GM21515 (cell line): ENCODE measurements around the gene STAC2.
"Not testable (repeated sequence)": the region's sequence is repeated elsewhere in the genome, so short reads cannot be mapped to it uniquely, and the experiment has no call there.

ENCODE experiments used
- ATAC-seq: cut with Tn5 transposase; IDR thresholded peaks from one replicate; pipeline ENCODE4 v1.9.1; 2021; ENCODE audit not compliant: unreplicated experiment

Gene STAC2

DNA sequence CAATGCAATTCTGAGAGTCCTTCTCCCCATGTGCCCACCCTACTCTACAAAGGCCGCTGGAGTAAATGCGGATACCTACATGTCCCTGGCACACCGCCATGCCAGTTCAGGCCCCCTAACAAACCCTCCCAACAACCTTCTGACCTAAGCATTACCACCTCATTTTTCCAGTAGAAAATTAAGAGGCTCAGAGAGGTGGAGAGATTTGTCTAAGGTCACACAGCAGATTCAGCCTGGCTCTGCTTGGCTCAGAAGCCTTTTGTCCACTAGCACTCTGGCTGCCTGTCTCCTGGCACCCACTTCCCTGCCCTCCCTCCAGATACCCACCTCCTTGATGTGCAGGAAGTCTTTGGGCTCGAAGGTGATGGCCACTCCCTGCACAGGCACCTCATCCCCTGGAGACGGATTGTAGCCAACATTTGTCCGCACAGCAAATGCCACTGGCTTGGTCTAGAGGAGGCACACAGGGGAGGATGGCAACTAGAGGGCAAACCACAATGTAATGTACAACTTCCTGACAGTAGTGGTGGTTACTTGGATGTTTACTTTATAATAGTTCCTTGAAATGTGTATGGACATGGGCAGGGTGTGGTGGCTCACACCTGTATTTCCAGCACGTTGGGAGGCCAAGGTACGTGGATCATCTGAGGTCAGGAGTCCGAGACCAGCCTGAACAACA, 38.5 kb downstream of the STAC2 start:
- no peak for ATAC-seq

DNA sequence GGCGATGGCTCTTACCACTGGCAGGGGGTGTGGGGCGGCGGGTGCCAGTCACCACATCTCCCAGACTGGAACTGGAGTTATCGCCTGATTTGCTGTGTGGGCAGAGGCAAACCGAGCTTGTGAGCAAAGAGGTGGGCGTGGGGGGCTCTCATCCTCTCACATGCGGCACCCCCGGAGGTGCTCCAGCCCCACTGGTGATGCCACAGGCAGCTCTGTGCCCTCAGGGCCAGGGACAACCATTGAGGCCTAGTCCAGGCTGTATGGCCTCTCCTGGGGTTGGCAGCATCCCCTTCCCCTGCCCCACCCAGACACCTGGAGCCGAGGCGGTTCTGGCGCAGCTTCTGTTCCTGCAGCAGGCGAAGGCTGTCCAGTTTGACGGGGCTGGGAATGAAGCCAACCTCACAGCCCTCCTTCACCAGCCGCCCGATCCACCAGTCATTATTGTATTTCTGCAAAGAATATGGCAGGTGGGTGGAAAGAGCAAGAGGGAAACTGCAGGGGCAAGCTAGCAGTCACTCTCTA, 39.2 kb downstream of the STAC2 start:
- ATAC-seq, result no peak

DNA sequence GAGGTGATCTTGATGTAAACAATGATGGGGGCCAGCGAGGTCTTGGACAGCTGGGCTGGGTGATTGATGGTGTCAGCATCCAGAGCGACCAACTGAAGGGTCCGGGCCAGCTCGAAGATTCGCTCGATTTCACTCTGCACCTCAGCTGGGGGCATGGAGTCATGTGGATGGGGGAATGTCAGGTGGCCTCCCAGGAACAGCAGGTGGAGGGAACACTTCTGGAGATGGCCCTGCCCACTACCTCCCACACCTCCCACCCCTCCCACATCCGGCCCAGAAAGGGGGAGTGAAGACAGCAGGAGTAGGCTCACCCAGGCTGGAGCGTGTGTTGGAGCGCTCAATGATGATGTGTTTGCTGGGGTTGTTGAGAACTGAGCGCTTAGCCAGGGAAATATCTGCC, 42.0 kb downstream of the STAC2 start:
- ATAC-seq, result no peak

DNA sequence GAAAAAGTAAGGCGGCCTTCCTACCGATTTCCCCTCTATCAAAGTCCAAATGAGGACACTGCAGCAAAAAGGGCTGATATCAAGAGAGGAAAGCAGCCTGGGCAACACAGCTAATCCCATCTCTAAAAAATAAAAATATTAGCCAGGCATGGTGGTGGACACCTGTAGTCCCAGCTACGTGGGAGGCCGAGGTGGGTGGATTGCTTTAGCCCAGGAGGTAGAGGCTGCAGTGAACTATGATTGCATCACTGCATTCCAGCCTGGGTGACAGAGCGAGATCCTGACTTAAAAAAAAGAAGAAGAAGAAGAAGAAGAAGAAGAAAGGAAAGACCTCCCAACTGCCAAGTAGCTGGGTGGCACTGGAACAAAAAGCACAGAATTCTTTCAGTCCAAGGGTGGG, 42.7 kb downstream of the STAC2 start:
- no peak for ATAC-seq

DNA sequence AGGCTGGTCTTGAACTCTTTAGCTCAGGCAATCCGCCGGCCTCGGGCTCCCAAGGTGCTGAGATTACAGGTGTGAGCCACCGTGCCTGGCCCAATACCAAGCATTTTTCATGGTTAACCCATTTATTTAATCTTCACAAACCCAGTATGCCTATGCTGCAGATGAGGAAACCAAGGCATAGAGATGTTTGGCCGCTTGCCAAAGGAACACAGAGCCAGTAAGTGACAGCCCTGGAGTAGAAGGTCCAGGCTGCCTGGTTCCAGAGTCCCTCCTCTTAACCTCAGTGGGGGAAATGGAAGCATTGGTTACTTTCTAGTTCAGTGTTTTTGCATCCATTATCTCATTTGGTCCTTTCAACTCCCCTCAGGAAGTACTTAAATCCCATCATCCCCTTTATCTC, 44.4 kb downstream of the STAC2 start:
- ATAC-seq, result no peak

DNA sequence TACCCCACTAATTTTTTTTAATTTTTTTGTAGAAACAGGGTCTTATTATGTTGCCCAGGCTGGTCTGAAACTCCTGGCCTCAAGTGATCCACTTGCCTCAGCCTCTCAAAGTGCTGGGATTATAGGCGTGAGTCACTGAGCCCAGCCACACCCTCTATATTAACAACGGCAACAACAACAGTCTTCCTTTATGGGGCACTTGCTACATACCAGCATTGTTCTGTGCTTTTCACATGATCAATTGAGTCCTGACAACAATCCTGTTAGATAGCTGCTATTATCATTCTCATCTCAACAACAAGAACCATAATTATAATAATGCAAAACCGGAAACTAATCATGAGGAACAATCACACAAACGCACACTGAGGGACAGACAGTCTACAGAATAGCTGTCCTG, 47.2 kb downstream of the STAC2 start:
- ATAC-seq, result no peak

DNA sequence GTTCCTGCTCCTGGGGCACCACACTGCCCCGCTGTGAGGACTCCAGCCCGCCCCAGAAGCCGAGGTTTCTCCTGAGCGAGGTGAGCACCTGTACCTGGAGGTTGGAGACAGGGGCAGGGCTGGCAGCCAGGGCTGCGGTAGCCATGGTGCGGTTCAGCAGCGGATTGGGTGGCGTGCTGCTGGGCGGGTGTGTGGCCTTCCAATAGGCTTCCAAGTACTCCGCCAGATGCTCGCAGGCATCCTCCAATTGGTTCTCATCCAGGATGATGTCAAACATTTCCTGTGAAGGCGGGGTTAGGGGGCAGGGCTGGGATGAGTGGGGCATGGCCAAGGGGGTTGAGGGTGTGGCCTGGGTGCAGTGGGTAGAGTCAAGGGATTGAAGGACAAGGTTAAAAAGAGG, 48.5 kb downstream of the STAC2 start:
- no peak for ATAC-seq

DNA sequence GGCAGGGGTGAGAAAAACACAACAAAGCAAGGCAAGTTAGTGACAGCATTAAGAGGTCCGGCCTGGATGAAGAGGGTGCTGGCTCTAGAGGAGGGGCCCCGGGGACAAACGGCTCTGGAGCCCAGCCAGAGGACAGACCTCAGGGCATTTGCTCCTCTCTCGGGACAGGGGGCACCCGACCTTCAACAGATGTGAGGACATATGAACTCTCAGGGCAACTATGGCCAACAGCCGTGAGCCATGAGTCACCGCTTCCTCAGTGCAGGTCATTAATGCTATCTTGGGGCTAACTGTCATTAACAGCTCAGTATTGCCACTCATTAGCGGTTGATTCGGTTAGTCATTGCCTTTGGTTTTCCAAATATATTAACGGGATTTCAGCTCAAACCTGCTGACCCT, 50.1 kb downstream of the STAC2 start:
- no peak for ATAC-seq

DNA sequence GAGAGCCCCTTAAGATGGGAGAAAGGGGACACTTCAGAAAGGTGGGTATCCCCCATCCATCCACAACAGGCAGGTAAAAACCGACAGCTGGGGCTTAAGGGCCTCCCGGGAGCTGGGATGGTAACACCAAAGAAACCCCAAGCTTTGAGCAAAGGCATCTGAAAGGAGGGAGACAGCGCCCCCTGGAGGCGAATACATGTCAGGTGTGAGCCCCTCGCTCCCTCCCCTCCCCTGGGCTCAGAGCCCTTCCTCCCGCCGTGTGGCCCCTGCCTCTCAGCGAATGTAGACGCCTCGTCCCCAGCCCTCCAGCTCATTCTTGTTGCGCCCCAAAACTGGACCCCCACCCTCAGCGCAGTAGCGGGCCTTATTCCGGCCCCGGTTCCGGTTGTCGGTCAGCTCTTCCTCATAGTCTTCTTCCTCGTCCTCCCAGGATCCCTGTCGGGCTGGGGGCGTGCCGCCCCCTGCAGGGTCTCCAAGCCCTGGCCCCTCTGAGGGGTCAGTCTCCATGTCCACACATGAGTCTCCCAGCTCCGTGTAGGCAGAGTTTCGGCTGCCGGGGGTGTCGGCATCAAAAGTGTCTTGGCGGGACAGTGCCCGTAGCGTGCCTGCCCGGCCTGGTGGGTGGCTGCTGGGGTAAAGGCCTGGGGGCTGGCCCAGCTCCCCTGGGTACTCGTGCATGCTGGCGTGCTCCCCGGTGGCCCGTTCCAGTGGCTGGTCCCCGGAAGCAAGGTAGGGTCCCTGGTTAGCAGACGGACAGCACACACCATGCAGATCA, 50.6 kb downstream of the STAC2 start:
- no peak for ATAC-seq

DNA sequence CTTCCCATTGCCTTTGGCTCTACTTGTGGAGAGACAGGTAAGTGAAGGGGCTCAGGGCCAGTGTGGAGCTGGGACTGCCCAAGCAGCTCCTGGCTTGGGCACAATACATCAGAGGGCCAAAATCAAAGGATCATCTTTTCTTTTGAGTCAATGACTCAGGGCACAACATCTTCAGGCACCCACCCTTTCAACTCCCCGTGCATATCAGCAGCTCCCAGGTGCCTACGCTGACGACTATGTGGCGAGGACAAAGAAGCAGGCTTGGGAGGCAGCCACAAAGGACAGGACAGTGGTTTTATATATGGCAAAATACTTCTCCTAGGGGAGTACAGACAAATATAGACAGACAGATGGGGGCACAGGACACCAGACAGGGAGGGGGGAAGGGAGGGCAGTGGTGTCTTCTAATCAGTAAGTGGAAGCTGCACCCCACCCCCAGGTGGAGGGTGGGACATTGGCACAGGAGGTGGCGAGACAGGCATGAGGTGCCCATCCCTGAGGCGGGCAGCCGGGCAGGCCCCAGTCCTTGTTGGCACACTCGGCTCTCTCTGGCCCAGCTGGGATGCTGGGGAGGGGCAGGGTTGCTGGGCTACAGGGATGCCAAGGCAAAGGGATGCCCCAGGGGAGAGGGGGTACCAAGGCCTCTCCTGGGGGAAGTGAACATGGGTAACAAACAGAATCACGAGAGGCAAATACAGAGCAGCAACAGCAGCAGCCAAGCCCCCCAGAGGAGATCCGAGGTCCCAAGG, 52.0 kb downstream of the STAC2 start:
- ATAC-seq, result no peak

DNA sequence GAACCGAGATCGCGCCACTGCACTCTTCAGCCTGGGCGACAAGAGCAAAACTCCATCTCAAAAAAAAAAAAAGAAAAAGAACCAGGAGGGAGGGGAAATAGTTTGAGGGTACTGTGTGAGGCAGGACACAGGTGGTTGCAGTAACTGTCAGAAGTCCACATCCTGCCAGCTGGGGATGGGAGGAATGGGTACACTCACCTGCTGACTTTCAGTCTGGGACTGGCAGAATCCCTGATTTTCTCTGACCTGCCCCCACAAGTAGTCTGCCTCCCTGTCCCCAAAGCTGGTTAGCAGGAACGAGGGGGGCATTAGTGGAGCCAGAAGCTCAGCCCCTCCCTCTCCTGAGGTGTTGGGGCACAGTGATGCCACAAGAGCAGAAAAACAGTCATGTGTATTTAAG, 52.7 kb downstream of the STAC2 start:
- ATAC-seq, result no peak

DNA sequence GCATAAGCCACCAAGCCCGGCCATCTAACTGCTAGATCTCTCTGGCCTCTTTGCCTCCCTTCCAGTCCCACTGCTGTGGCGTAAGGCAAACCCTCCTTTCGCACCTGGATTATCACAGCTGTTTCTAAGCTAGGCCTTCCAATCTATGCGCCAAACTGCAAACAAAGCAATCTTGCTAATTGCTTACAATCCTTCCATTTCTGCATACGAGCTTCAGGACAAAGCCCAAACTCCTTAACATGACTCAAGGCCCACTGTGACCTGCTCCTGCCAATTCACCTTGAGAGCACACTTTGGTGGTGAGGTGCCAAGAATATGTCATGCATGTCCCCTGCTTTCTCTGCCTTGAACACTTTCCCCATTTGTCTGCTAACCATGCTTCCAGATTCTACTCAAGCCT, 53.8 kb downstream of the STAC2 start:
- ATAC-seq, result no peak

DNA sequence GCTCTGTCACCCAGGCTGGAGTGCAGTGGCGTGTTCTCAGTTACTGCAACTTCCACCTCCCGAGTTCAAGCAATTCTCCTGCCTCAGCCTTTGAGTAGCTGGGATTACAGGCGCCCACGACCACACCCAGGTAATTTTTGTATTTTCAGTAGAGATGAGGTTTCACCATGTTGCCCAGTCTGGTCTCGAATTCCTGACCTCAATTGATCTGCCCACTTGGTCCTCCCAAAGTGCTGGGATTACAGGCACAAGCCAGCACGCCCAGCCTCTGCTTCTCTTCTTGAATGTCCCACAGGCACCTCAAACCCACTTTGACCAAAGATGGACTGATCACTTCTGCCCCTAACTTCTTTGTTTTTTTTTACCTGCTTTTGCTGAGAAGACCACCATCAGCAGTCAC, 55.2 kb downstream of the STAC2 start:
- ATAC-seq, result no peak

DNA sequence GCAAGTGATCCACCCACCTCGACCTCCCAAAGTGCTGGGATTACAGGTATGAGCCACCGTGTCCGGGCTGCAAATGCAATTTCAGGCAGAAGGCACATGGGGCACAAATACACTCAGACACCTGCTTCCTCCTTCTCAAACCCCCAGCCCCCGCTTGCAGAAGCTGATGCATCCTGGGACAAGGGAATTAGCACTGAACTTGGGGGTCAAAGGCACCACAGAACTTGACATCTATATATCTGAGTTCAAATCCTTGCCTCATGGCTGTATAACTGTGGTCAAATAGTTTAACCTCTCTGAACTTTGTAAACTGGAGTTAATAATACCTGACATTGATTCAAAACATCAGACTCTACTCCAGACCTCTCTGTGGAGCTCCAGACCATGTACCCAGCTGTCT, 55.6 kb downstream of the STAC2 start:
- no peak for ATAC-seq

DNA sequence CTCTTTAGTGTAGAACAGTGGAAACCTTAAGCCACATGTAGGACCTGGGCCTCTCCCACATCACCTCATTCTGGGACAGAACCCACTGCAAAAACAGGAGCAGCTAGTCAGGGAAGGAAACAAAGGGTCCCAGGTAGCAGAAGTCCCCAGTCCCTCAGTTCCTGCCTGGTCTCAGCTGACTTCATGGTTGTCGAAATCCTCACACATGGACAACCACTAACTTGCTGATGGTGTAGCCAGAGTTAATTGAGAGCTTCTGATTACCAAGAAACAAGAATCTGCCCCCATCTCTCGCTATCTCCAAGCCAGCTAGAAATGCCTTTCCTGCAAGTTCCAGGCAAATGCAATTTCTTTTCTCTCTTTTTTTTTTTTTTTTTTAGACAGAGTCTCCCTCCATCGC, 56.2 kb downstream of the STAC2 start:
- no peak for ATAC-seq

DNA sequence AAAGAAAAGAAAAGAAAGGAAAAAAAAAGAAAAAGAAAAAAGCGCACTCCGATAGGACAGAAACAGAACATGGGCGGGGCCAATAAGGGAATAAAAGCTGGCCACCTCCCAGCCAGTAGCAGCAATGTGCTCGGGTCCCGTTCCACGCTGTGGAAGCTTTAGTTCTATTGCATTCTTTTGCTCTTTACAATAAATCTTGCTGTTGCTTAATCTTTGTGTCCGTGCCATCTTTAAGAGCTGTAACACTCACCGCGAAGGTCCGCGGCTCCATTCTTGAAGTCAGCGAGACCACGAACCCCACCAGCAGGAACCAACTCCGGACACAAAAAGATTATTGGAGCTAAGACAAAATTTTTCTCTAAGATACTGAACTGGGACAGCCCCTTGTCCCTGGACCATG, 56.6 kb downstream of the STAC2 start:
- ATAC-seq, result no peak

DNA sequence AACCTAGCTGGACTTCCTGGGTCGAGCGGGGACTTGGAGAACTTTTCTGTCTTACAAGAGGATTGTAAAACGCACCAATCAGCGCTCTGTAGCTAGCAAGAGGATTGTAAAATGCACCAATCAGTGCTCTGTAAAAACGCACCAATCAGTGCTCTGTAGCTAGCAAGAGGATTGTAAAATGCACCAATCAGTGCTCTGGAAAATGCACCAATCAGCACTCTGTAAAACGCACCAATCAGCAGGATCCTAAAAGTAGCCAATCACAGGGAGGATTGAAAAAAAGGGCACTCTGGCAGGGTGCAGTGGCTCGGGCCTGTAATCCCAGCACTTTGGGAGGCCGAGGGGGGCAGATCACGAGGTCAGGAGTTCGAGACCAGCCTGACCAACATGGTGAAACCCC, 57.2 kb downstream of the STAC2 start:
- not testable (repeated sequence) for ATAC-seq

DNA sequence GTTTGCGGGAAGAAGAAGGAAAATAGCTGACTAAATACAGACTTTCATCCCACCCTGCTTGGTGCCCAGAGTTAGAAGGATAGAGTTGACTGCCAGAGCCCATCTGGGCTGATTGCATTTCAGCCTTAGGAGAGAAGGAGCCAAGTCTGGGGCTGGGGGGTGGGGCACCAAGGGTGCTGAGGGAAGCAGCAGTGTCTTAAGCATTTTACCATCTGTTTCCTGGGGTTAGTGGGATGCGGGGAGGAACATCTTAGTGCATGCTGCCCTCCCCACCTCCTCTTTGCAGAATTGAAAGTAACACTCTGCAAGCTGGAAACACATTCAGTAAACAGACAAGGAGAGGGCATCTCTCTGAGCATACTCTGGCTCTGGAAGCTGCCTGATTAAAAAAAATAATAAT, 58.3 kb downstream of the STAC2 start:
- ATAC-seq, result no peak

DNA sequence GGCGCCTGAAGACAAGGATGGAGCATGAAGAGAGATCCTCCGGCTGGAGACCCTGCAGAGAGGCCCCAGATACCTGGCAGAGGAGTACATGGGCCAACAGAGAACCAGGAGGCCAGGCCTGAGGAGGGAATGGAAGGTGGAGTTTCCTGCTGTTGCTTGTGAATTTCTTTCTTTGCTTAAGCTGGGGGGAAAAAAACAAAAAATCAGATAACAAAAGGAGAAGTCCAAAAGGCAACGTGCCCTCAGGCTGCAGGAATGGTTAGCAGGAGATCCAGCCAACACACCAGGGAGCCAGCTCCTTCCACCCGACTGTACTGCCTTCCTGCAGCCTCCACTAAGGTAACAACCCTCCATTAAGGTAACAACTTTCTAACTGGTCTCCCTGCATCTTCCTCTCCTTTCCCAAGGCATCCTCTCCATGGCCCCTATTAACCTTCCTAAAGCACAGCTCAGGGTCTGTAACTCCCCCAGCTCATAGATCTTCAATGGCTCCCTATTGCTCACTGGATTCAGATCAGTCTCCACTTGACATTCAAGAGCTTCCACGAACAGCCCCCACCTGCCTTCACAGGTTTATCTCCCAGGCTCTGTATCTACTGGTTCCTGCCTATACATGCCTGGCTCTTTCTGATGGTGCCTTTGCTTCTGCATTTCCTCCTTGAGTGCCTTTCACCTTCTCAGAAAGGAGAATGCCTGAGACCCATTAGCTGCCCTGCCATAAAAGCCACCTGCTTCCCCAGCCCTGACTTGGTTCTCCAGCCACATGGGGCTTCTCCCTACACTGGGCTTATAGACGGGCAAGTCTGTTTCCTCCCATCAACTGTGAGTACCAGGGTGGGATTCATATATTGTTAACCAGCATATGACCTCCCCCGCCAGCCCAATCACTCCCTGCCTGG, 59.1 kb downstream of the STAC2 start:
- no peak for ATAC-seq

DNA sequence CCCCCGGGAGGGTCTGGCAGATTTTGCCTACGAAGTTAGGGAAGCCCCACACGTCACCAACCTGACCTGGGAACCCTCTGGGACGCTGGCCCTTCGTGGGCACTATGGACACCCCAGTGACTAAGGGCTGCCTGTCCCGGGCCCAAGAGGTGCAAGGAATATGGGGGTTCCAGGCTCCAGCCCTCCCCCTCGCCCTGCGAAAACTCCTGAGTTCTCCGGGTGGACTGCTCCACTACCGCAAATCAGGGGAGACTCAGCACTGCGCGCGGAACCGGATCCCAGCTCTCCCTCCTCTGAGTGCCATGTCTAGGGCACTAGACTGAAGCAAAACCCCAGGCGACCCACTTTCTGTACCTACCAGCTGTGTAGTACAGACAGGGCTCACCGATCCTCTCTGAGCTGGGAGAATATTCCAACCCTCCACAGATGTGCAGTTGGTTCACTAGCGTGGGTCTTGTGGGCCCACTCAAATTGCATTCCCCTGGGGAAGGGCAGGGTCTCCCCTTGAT, 59.9 kb downstream of the STAC2 start, which contains the start of gene ARL5C:
Gene ARL5C (minus strand): TSS at position 321 of the 509 bp plus-strand sequence. CDS start 401 bp downstream, outside the sequence.
- ATAC-seq, result no peak
